ENCODE measurements around the gene GPR3.

Gene GPR3

DNA sequence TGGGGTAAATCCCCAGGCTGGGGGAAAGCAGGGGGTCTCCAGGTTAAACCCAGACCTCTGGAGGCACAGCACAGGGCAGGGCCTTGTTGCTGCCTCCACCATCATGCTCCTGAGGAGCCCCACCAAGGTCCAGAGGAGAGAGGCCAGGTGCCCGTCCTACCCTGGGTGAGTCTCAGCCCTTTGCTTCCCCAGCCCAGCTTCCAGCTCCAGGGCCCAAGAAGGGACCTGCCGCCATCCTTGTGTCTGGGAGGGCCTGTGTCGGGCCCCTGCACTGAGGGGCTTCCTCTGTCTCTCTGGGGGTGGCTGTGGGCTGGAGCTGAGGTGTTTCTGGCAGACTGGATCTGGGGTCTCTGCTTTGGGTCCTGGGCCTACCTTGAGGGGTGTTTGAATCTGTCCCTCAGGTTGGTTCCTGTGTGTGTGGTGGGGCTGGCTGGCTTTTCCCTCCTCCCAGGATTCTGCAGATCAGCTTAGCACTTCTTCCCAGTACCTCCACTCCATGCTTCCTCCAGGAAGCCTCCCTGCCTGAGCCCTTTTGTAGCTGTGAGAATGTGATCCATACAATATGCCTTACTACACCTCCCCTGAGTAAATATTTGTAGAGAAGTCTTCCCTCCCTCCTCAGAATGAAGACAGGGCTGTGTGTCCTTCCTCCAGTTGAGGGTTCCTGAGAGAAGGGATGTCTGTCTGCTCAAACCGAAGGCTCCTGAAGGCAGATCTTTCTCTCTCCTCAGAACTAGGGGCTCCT, 6.2 kb downstream of the GPR3 start:
- peaks cover 5% of the 10 kb centered on the region; the same call in 1 of the 2 replicates for H3F3A ChIP-seq (ENCODE audit: insufficient read depth)
- no peaks in the 10 kb centered on the region for H3K79me2 ChIP-seq (ENCODE audit: insufficient read depth, low read length)
- no peak overlapping the region for H3K27ac ChIP-seq (ENCODE audit: low read depth, low read length)
- no peak overlapping the region for H3K4me2 ChIP-seq (ENCODE audit: low read depth, low read length, poor library complexity, severe bottlenecking)
- H2AFZ ChIP-seq (ENCODE audit: low read depth, low read length, severe bottlenecking) = no peak overlapping the region
- no peak overlapping the region for H3K4me3 ChIP-seq (ENCODE audit: insufficient read depth, low read length, poor library complexity, severe bottlenecking)
- H3K9ac ChIP-seq (ENCODE audit: low read length) = no peak overlapping the region
- H3K9me2 ChIP-seq (replicated peaks; ENCODE audit: insufficient read depth, low read length) = no peaks in the 10 kb centered on the region
- H3K36me3 ChIP-seq (ENCODE audit: low read length) = no peaks in the 10 kb centered on the region
- H3K27me3 ChIP-seq (ENCODE audit: low read length) = no peaks in the 10 kb centered on the region
- TF ChIP-seq, protein P1, sequence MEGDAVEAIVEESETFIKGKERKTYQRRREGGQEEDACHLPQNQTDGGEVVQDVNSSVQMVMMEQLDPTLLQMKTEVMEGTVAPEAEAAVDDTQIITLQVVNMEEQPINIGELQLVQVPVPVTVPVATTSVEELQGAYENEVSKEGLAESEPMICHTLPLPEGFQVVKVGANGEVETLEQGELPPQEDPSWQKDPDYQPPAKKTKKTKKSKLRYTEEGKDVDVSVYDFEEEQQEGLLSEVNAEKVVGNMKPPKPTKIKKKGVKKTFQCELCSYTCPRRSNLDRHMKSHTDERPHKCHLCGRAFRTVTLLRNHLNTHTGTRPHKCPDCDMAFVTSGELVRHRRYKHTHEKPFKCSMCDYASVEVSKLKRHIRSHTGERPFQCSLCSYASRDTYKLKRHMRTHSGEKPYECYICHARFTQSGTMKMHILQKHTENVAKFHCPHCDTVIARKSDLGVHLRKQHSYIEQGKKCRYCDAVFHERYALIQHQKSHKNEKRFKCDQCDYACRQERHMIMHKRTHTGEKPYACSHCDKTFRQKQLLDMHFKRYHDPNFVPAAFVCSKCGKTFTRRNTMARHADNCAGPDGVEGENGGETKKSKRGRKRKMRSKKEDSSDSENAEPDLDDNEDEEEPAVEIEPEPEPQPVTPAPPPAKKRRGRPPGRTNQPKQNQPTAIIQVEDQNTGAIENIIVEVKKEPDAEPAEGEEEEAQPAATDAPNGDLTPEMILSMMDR (IDR thresholded peaks at IDR 0.05; ENCODE audit: insufficient read depth, low read length, poor library complexity, severe bottlenecking) = no peak
- no peak for TF ChIP-seq EZH2phosphoT487 (conservative IDR thresholded peaks at IDR 0.05; ENCODE audit: low read length)
- no peaks in the 10 kb centered on the region for H3K9me3 ChIP-seq (ENCODE audit: insufficient read depth, low read length)
- H4K20me1 ChIP-seq (ENCODE audit: low read depth, low read length) = no peaks in the 10 kb centered on the region

DNA sequence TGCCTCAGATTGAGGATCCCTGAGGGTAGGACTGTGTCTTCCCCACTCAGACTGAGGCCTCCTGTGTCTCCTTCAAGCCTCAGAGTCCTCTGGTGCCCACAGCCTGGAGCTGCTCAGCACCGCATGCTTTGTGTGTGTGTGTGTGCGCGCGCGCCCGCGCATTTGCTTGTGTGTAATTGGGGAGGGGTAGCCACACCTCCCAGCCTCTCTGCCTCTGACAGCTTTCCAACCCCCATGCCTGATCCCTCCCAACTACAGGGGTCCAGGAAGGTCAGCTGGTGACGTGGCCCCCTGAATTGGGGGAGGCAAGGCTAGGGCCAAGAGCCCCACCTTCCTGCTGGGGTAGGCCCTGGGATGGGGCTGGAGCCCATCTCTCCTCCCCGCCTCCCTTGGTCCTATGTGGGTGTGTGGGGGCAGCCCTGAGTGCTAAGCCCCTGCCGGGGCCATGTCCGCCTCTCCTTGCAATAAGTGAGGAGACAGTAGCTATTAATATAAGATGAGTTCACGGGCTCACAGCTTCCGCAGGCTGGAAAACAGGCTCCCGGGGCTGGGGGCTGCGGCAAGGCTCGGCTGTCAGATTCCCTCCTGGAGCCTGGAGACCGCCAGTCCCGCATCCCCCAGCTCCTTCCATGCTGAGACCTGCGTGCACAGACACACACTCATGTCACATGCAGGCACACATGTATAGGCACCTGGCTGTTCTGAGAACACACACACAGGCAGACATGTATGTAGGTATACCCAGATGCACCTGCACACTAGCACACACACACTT, 7.0 kb downstream of the GPR3 start:
- H3K9me3 ChIP-seq (ENCODE audit: insufficient read depth, low read length) = no peaks in the 10 kb centered on the region
- H4K20me1 ChIP-seq (ENCODE audit: low read depth, low read length) = no peaks in the 10 kb centered on the region
- H2AFZ ChIP-seq (ENCODE audit: low read depth, low read length, severe bottlenecking) = no peak overlapping the region
- H3K27me3 ChIP-seq (ENCODE audit: low read length) = no peaks in the 10 kb centered on the region
- H3K9ac ChIP-seq (ENCODE audit: low read length) = no peak overlapping the region
- TF ChIP-seq EZH2phosphoT487 (conservative IDR thresholded peaks at IDR 0.05; ENCODE audit: low read length) = no peak
- TF ChIP-seq, protein P1 (IDR thresholded peaks at IDR 0.05; ENCODE audit: insufficient read depth, low read length, poor library complexity, severe bottlenecking) = no peak
- no peaks in the 10 kb centered on the region for H3K36me3 ChIP-seq (ENCODE audit: low read length)
- no peak overlapping the region for H3K27ac ChIP-seq (ENCODE audit: low read depth, low read length)
- no peaks in the 10 kb centered on the region for H3K79me2 ChIP-seq (ENCODE audit: insufficient read depth, low read length)
- no peaks in the 10 kb centered on the region for H3K9me2 ChIP-seq (replicated peaks; ENCODE audit: insufficient read depth, low read length)
- no peak overlapping the region for H3K4me3 ChIP-seq (ENCODE audit: insufficient read depth, low read length, poor library complexity, severe bottlenecking)
- no peak overlapping the region for H3K4me2 ChIP-seq (ENCODE audit: low read depth, low read length, poor library complexity, severe bottlenecking)
- peaks cover 5% of the 10 kb centered on the region; the same call in 1 of the 2 replicates for H3F3A ChIP-seq (ENCODE audit: insufficient read depth)

GRCh38 chr1:27400082-27400962, 7.9 kb downstream of the GPR3 start:
- H3K27me3 ChIP-seq (ENCODE audit: low read length) = no peaks in the 10 kb centered on the region
- no peak overlapping the region for H3K9ac ChIP-seq (ENCODE audit: low read length)

More at GRCh38 chr1:27400082-27400962, 7.9 kb downstream of the GPR3 start:
- Histone ChIP-seq H3F3A (ENCODE audit: insufficient read depth) (peaks cover 5% of the 10 kb centered on the region; the same call in 1 of the 2 replicates), H2AFZ (ENCODE audit: low read depth, low read length, severe bottlenecking) (no peak overlapping the region), H4K20me1 (ENCODE audit: low read depth, low read length) (no peaks in the 10 kb centered on the region), H3K4me2 (ENCODE audit: low read depth, low read length, poor library complexity, severe bottlenecking) (no peak overlapping the region), H3K27ac (ENCODE audit: low read depth, low read length) (no peak overlapping the region), H3K9me3 (ENCODE audit: insufficient read depth, low read length) (no peaks in the 10 kb centered on the region), H3K79me2 (ENCODE audit: insufficient read depth, low read length) (no peaks in the 10 kb centered on the region), H3K4me3 (ENCODE audit: insufficient read depth, low read length, poor library complexity, severe bottlenecking) (no peak overlapping the region), H3K9me2 (replicated peaks; ENCODE audit: insufficient read depth, low read length) (no peaks in the 10 kb centered on the region), H3K36me3 (ENCODE audit: low read length) (no peaks in the 10 kb centered on the region)
- TF ChIP-seq EZH2phosphoT487 (conservative IDR thresholded peaks at IDR 0.05; ENCODE audit: low read length) = no peak
- TF ChIP-seq, protein P1 (IDR thresholded peaks at IDR 0.05; ENCODE audit: insufficient read depth, low read length, poor library complexity, severe bottlenecking) = no peak

All from SU-DHL-6 (cell line).